DND-41 (cell line): Measurements from ENCODE around the gene PRKCE.

Experiments used
- ATAC-seq: fragments of 200-7000 bp; cut with Tn5 transposase; 3 replicates; pipeline ENCODE4 v1.9.1; 2021; ENCODE audit warnings: low read depth; ENCODE audit not compliant: insufficient read depth
- DNase-seq: peaks from one replicate; pipeline ENCODE4 v3.0.0-alpha.2; 2020
- H2AFZ ChIP-seq: 2 replicates; pipeline ENCODE4 v1.6.0; 2012; ENCODE audit warnings: low read depth, low read length
- H3K27ac ChIP-seq: 2 replicates; pipeline ENCODE4 v1.5.1; 2012; ENCODE audit warnings: low read length, inconsistent platforms
- H3K27me3 ChIP-seq: fragments of 200-600 bp; sonication (generic); 2 replicates; pipeline ENCODE4 v1.6.0; 2012; ENCODE audit warnings: low read length, mild to moderate bottlenecking, inconsistent platforms; ENCODE audit not compliant: insufficient read depth, poor library complexity
- H3K36me3 ChIP-seq: 2 replicates; pipeline ENCODE4 v1.5.1; 2012; ENCODE audit warnings: low read length, inconsistent platforms; ENCODE audit not compliant: insufficient read depth
- H3K4me1 ChIP-seq: 2 replicates; pipeline ENCODE4 v1.5.1; 2012; ENCODE audit warnings: mild to moderate bottlenecking, low read length; ENCODE audit not compliant: insufficient read depth
- H3K4me2 ChIP-seq: 2 replicates; pipeline ENCODE4 v1.6.0; 2012; ENCODE audit warnings: mild to moderate bottlenecking, moderate library complexity, low read length, inconsistent platforms; ENCODE audit not compliant: insufficient read depth
- H3K4me3 ChIP-seq, 2 experiments: fragments of 200-600 bp in 1 of 2; shearing (Covaris generic) in 1 of 2; 2 replicates each; pipeline ENCODE4 v1.5.1; 2012 to 2016; ENCODE audit warnings: inconsistent platforms in 2 of 2, low read length in 2 of 2, mild to moderate bottlenecking in 2 of 2, low read depth in 1 of 2, moderate library complexity in 1 of 2
- H3K79me2 ChIP-seq: 2 replicates; pipeline ENCODE4 v1.6.0; 2012; ENCODE audit warnings: low read length, inconsistent platforms; ENCODE audit not compliant: insufficient read depth
- H3K9ac ChIP-seq: 2 replicates; pipeline ENCODE4 v1.6.0; 2012; ENCODE audit warnings: low read depth, mild to moderate bottlenecking, inconsistent platforms, low read length, moderate library complexity
- H3K9me3 ChIP-seq: 2 replicates; pipeline ENCODE4 v1.5.1; 2012; ENCODE audit warnings: low read length, moderate library complexity, mild to moderate bottlenecking, inconsistent platforms; ENCODE audit not compliant: insufficient read depth, severe bottlenecking
- H4K20me1 ChIP-seq: 2 replicates; pipeline ENCODE4 v1.6.0; 2012; ENCODE audit warnings: low read length; ENCODE audit not compliant: insufficient read depth
- EZH2 ChIP-seq: IDR thresholded peaks from 3 replicates; pipeline ENCODE4 v1.6.1; 2012; ENCODE audit warnings: borderline replicate concordance, low read depth, mild to moderate bottlenecking, moderate library complexity, low read length, inconsistent platforms; ENCODE audit not compliant: severe bottlenecking
- TF ChIP-seq, protein P1 (sequence below): IDR thresholded peaks from 2 replicates; pipeline ENCODE4 v1.5.1; 2012; ENCODE audit warnings: borderline replicate concordance, low read length, moderate library complexity, mild to moderate bottlenecking; ENCODE audit not compliant: poor library complexity, severe bottlenecking; ENCODE audit errors: extremely low read depth

The PRKCE gene

DNA sequence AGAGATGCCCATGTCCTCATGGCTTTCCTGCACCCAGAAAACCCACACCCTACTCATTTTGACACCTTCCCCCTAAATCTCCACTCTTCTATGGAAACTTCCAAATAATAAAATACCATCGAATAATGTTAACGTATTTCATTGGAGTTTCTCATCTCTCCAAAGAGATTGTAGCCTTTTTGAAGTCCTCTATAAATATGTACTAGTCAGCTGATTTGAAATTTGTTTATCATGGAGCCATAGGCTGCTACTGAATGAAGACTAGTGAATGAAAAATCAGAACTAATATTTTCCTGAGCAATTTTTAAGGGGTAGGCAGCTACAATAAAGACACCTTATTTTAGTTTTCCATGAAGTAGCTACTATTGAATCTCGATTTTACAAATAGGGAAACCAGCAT, 419.6 kb downstream of the PRKCE start:
- Histone ChIP-seq H3K9me3 (no peaks in the 10 kb centered on the region), H3K27me3 (no peaks in the 10 kb centered on the region), H3K27ac (no peak overlapping the region), H2AFZ (no peak overlapping the region), H3K4me3 (no peak overlapping the region), H3K9ac (no peak overlapping the region), H3K36me3 (no peaks in the 10 kb centered on the region), H4K20me1 (no peaks in the 10 kb centered on the region), H3K4me1 (0 out of 2 replicates have a peak, but pooled peaks cover 5% of the 10 kb centered on the region), H3K79me2 (no peaks in the 10 kb centered on the region), H3K4me2 (no peak overlapping the region)
- no peak for DNase-seq
- TF ChIP-seq, protein P1, sequence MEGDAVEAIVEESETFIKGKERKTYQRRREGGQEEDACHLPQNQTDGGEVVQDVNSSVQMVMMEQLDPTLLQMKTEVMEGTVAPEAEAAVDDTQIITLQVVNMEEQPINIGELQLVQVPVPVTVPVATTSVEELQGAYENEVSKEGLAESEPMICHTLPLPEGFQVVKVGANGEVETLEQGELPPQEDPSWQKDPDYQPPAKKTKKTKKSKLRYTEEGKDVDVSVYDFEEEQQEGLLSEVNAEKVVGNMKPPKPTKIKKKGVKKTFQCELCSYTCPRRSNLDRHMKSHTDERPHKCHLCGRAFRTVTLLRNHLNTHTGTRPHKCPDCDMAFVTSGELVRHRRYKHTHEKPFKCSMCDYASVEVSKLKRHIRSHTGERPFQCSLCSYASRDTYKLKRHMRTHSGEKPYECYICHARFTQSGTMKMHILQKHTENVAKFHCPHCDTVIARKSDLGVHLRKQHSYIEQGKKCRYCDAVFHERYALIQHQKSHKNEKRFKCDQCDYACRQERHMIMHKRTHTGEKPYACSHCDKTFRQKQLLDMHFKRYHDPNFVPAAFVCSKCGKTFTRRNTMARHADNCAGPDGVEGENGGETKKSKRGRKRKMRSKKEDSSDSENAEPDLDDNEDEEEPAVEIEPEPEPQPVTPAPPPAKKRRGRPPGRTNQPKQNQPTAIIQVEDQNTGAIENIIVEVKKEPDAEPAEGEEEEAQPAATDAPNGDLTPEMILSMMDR, result no peak
- TF ChIP-seq EZH2, result no peak
- no peak for ATAC-seq

- Histone ChIP-seq H3K79me2 (no peaks in the 10 kb centered on the region), H4K20me1 (no peaks in the 10 kb centered on the region), H3K4me2 (no peak overlapping the region), H3K9me3 (no peaks in the 10 kb centered on the region), H3K36me3 (no peaks in the 10 kb centered on the region), H3K9ac (no peak overlapping the region), H3K27me3 (no peaks in the 10 kb centered on the region), H2AFZ (no peak overlapping the region), H3K4me3 (no peak overlapping the region), H3K4me1 (no peaks in the 10 kb centered on the region), H3K27ac (no peak overlapping the region)
- no peak for DNase-seq
- TF ChIP-seq, protein P1, result no peak
- TF ChIP-seq EZH2, result no peak
- ATAC-seq, result no peak
Measured at GRCh38 chr2:46072101-46072820, 420.8 kb downstream of the PRKCE start.

GRCh38 chr2:46073540-46074046, 422.1 kb downstream of the PRKCE start:
- DNase-seq (no peak), ATAC-seq (no peak)
- H3K4me3 ChIP-seq, result no peak overlapping the region
- H3K9me3 ChIP-seq, result no peaks in the 10 kb centered on the region
- H3K27ac ChIP-seq, result no peak overlapping the region
- no peaks in the 10 kb centered on the region for H3K4me1 ChIP-seq
- TF ChIP-seq, protein P1, result no peak
- no peak for TF ChIP-seq EZH2
- no peak overlapping the region for H3K9ac ChIP-seq
- no peaks in the 10 kb centered on the region for H3K27me3 ChIP-seq
- no peak overlapping the region for H3K4me2 ChIP-seq
- H3K79me2 ChIP-seq, result no peaks in the 10 kb centered on the region
- H3K36me3 ChIP-seq, result no peaks in the 10 kb centered on the region
- H2AFZ ChIP-seq, result no peak overlapping the region
- no peaks in the 10 kb centered on the region for H4K20me1 ChIP-seq
